Gastroesophageal sphincter (tissue), 3 donors: ENCODE results near the gene THBS4.

Experiments
- CTCF ChIP-seq, 4 experiments: fragments of 200-600 bp in 2 of 4; fragments of 450-650 bp in 2 of 4; sonication (generic) in 1 of 4; IDR thresholded peaks; one replicate each; pipeline ENCODE4 v1.5.1; 2017 to 2019; ENCODE audit warnings: antibody characterized with exemption in 4 of 4, mild to moderate bottlenecking in 2 of 4, moderate library complexity in 2 of 4
- EP300 ChIP-seq: sonication (generic); formaldehyde crosslinking; IDR thresholded peaks from one replicate; pipeline ENCODE4 v1.6.1; 2017; ENCODE audit warnings: antibody characterized with exemption, mild to moderate bottlenecking
- POLR2A ChIP-seq, 2 donors: fragments of 450-650 bp; IDR thresholded peaks; one replicate each; pipeline ENCODE4 v1.6.1; 2017; ENCODE audit warnings: antibody characterized with exemption in 2 of 2, mild to moderate bottlenecking in 2 of 2, moderate library complexity in 1 of 2
- POLR2AphosphoS5 ChIP-seq: sonication (generic); formaldehyde crosslinking; IDR thresholded peaks from one replicate; pipeline ENCODE4 v1.6.1; 2017; ENCODE audit warnings: antibody characterized with exemption

DNA sequence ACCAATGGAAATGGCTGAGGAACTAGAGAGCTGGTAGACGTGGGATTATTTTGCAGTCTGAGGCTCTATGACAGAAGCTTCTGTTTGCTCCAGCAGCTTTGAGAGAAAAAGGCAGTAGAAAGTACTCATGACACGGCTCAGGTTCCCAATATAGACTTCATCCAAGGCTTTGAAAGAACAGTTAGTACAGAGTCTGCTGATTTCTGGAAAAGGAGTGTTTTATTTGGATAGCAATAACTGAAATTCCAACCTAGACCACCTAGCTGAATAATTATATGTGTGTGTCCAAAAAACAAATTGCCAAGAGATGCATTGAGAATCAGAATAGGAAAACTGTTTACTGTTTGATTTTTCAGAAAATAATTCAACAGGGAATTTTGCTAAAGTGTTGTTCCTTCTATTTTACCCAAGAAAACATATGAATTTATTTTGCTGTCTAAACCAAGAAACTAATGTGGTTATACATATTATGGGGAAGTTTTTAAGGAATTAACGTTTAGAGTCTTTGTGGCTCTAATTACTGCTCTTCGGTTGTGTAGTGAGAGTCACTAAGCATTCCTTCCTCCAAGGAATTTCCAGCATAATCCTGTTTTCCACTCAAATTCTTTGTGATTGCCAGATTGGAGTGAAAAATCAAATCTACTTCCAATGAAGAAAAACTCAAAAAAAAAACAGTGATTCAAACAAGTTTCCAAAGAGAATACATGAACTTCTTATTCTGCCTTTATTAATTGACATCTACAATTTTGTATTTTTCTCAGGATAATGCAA is 26.0 kb upstream of the THBS4 start:
- no peak for TF ChIP-seq EP300
- no peak for TF ChIP-seq POLR2A (IDR thresholded peaks at IDR 0.05)
- no peak for TF ChIP-seq POLR2AphosphoS5
- TF ChIP-seq CTCF (IDR thresholded peaks at IDR 0.05): no peak
